Cerebellar cortex (tissue), 1 donor: ENCODE measurements around the gene UQCRH.
"Not testable (repeated sequence)": the region's sequence is repeated elsewhere in the genome, so short reads cannot be mapped to it uniquely, and the experiment has no call there.

Experiments used
- DNase-seq: peaks from one replicate; pipeline ENCODE4 v3.0.0-alpha.2; 2015; ENCODE audit warnings: low spot score

UQCRH gene

DNA sequence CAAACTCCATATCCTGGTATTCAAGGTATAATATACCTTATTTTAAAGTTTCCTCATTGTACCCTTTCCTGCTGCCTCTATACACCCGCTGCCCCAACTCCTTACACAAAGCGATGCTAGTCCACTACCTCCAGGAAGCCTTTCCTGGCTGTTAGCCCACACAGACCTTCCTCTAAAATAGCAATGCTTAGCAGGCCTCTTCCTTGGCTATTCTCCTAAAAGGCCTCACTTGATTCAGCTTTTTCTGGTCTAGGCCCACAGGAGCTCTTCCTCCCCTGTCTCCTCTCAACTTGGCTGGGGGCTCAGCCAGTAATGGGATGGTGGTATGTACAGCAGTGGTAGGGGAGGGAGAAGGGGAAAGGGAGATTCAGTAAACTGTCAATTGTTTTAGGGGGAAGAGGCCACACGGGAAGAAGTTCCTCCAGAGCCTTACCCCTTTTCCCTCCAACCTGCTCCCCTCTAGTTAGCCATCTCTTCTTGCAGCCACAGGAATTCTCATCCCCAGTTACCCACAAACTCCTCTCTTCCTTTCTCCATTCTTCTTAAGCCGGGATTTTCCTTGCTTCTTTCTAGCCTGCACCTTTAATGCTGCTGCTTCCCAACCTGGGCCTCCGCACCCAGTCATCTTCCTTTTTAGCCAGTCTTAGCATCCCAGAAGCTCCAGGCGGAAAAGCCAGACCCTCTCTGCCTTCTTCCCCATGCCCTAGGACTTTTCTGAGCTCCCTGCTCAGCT is 2.7 kb upstream of the UQCRH start:
- DNase-seq = no peak

- DNase-seq = no peak
These were observed 2.1 kb upstream of the UQCRH start for GRCh38 chr1:46301406-46301807.

GRCh38 chr1:46301808-46302640 is 1.5 kb upstream of the UQCRH start:
- no peak for DNase-seq

DNA sequence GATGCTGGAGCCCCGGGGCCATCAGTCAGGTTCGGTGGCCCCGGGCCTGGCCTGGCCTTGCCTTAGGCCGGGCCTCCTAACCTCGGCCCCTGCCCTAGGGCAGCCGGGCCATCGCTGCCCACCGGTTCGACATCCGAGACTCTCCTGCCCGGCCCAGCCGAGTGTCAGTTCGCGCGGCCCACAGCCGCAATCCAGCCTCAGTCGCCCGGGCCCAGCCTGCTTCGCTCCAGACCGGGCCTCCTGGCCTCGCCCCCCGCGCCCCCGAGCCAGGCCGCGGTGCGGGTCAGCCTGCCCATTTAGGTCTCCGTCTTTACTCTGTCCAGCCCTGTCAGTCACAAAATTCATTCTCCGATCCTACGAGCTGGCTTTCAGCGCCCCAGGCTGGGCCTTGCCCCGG is 859 bp upstream of the UQCRH start:
- DNase-seq = no peak

GRCh38 chr1:46303872-46304326 is 401 bp downstream of the UQCRH start:
- no peak for DNase-seq

DNA sequence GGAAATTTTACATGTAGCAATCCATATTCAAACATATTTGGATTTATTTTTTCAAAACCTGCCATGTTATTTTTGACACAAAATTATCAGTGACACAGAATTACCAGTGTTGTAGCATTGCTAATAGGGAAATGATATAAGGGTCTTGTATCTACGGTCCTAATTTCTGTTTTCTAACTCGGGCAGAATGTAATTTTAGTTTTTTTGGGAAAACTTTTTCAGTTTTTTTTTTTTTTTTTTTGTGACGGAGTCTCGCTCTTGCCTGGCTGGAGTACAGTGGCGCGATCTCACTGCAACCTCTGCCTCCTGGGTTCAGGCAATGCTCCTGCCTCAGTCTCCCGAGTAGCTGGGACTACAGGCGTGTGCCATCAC is 2.6 kb downstream of the UQCRH start:
- no peak for DNase-seq

GRCh38 chr1:46309401-46310159 is 6.1 kb downstream of the UQCRH start:
- no peak for DNase-seq

- DNase-seq = no peak
These were observed 6.8 kb downstream of the UQCRH start for GRCh38 chr1:46310321-46310720.

GRCh38 chr1:46315669-46316403 is 12.3 kb downstream of the UQCRH start:
- no peak for DNase-seq

DNA sequence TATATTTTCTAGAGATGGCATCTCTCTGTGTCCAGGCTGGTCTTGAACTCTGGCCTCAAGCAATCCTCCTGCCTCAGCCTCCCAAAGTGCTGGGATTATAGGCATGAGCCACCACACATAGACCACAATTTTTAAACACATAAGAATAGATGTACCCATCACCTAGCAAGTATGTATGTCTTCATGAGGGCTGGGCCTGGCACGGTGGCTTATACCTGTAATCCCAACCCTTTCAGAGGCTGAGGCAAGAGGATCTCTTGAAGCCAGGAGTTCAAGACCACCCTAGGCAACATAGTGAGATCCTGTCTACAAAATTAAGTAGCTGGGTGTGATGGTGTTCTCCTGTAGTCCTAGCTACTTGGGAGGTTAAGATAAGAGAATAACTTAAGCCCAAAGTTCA is 13.8 kb downstream of the UQCRH start:
- DNase-seq = no peak

GRCh38 chr1:46319301-46319700 is 15.8 kb downstream of the UQCRH start:
- peak; percentile 34 for DNase-seq

- not testable (repeated sequence) for DNase-seq
These were observed 16.7 kb downstream of the UQCRH start for GRCh38 chr1:46319960-46320914.

DNA sequence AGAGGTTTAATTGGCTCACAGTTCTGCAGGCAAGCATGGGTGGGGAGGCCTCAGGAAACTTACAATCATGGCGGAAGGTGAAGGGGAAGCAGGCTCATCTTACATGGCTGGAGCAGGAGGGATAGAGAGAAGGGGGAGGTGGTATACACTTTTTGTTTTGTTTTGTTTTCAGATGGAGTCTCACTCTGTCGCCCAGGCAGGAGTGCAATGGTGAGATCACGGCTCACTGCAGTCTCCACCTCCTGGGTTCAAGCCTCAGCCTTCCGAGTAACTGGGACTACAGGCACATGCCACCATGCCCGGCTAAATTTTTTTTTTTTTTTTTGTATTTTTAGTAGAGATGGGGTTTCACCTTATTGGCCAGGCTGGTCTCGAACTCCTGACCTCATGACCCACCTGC is 18.7 kb downstream of the UQCRH start:
- DNase-seq = not testable (repeated sequence)

DNA sequence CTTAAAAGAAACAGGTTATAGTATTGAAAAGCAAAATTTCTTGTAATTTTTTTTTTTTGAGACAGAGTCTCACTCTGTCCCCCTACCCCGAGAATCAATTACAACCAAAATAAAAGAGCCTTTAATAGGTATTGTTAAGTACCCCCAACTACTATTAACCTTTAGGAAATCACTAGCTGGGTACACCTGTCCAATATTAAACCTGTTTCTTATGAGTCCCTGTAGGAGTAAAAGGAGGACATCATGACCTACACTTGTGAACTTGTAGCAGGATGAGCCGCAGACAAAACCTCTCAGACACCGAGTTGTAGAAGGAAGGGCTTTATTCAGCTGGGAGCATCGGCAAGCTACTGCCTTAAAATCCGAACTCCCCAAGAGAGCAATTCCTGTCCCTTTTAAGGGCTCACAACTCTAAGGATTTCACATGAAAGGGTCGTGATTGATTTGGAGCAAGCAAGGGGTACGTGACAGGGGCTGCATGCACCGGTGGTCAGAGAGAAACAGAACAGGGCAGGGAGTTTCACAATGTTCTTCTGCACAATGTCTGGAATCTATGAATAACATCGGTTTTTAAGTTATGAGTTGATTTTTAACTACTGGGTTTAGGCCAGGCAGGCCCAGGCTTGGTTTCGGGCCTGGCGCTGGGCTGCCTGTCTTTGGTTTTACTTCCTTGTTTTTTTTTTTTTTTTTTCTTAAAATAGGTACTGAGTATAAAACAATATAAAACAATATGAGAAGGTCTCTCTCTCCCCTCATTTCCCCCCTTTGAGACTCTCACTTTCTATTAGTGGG is 22.0 kb downstream of the UQCRH start:
- DNase-seq = not testable (repeated sequence)

DNA sequence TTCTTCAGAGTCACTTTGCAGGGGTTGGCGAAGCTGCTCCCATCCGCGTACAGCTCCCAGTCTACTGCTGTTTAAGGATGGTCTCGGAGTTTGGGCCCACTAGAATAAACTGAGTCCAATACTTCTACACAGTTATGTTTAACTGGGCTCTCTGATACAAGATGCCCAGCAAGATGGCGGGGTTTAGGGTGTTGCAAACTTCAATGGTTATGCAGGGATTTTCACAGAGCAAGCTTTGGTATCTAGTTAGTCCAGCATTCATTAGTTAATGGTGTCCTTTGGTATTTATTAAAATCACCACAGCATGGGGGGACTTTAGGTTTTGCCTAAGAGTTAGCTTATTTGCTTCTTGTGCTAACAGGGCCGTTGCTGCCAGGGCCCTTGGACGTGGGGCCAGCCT is 24.7 kb downstream of the UQCRH start:
- DNase-seq = not testable (repeated sequence)

- DNase-seq = not testable (repeated sequence)
These were observed 26.3 kb downstream of the UQCRH start for GRCh38 chr1:46329807-46330206.

DNA sequence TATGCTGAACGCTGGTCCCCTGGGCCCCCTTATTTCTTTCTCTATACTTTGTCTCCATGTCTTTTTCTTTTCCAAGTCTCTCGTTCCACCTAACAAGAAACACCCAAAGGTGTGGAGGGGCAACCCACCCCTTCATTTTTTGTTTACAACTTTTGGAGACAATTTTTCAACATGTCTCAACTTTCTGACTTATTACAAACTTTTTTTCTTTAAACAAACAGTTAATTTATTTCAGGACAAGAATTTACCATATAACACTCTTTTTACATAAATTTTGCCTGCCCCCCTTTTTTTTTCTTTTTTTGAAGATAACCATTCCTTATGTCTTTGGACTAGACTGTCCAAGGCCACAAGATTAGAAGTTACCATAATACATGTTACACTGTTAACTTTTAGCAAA is 26.9 kb downstream of the UQCRH start:
- not testable (repeated sequence) for DNase-seq

DNA sequence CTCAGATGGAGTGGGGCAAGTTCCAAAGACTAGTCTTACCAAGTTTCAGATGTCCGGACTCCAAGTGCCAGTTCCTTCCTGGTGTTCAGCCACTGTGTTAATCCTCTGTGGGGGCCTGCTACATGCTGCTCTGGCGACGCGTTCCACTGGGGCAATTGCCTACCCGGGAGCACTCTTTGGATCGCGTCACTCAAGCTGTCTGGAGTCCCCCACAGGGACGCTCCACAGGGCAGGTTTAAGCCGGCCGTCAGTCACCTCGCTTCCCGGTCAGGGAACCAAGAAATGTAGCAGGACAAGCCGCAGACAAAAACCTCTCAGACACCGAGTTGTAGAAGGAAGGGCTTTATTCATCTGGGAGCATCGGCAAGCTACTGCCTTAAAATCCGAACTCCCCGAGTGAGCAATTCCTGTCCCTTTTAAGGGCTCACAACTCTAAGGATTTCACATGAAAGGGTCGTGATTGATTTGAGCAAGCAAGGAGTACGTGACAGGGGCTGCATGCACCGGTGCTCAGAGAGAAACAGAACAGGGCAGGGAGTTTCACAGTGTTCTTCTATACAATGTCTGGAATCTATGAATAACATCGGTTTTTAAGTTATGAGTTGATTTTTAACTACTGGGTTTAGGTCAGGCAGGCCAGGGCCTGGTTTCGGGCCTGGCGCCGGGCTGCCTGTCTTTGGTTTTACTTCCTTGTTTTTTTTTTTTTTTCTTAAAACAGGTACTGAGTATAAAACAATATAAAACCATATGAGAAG is 28.5 kb downstream of the UQCRH start:
- not testable (repeated sequence) for DNase-seq
